WTC11 (cell line): ENCODE results near the gene FAHD1. TPM values are rescaled to one million over a fixed set of nuclear protein-coding genes. Genes with fewer than 3 reads are reported as not detected.

Experiments used
- ATAC-seq: fragments of 200-7000 bp; cut with Tn5 transposase; 2 replicates; pipeline ENCODE4 v1.10.0; 2021; ENCODE audit warnings: mild to moderate bottlenecking, moderate library complexity
- CTCF ChIA-PET: fragments of 300-600 bp; sonication (Branson Sonifier 250); formaldehyde crosslinking; loops from one replicate; lab custom pipeline; 2021; ENCODE audit warnings: antibody characterized with exemption; lab: Charles Lee
- POLR2A ChIA-PET: fragments of 350-600 bp; sonication (Branson Sonifier 250); formaldehyde crosslinking; loops from one replicate; lab custom pipeline; 2021; ENCODE audit warnings: antibody characterized with exemption; lab: Charles Lee
- DNase-seq: peaks from one replicate; pipeline ENCODE4 v3.0.0; 2021; ENCODE audit warnings: low spot score
- H3K27ac Mint-ChIP-seq: 2 replicates; pipeline ENCODE4 v1.8.0; 2021; ENCODE audit warnings: mixed read lengths
- H3K27me3 Mint-ChIP-seq: 2 replicates; pipeline ENCODE4 v1.8.0; 2021; ENCODE audit warnings: low read depth, mild to moderate bottlenecking, moderate library complexity, mixed read lengths
- H3K36me3 Mint-ChIP-seq: 2 replicates; pipeline ENCODE4 v1.8.0; 2021; ENCODE audit warnings: mixed read lengths
- H3K4me1 Mint-ChIP-seq: 2 replicates; pipeline ENCODE4 v1.8.0; 2022; ENCODE audit warnings: mixed read lengths
- H3K4me3 Mint-ChIP-seq: 2 replicates; pipeline ENCODE4 v1.8.0; 2021; ENCODE audit warnings: mild to moderate bottlenecking, moderate library complexity, mixed read lengths
- H3K9me3 Mint-ChIP-seq: 2 replicates; pipeline ENCODE4 v1.8.0; 2021; ENCODE audit warnings: mixed read lengths
- ATF1 ChIP-seq: sonication (generic); formaldehyde crosslinking; IDR thresholded peaks from 2 replicates; pipeline ENCODE4 v1.8.1; 2023; ENCODE audit warnings: mild to moderate bottlenecking, moderate library complexity, missing genetic modification reagents
- CDX4 ChIP-seq: fragments of 250-450 bp; sonication (Bioruptor Pico); IDR thresholded peaks from 2 replicates; pipeline ENCODE4 v1.9.0; 2021; ENCODE audit warnings: moderate library complexity, mild to moderate bottlenecking, inconsistent platforms, borderline replicate concordance
- CREB1 ChIP-seq: sonication (generic); formaldehyde crosslinking; IDR thresholded peaks from 2 replicates; pipeline ENCODE4 v1.8.0; 2023; ENCODE audit warnings: mild to moderate bottlenecking, missing genetic modification reagents
- CREM ChIP-seq: sonication (generic); formaldehyde crosslinking; IDR thresholded peaks from 2 replicates; pipeline ENCODE4 v1.8.1; 2022; ENCODE audit warnings: mild to moderate bottlenecking, missing genetic modification reagents, moderate library complexity
- FOXK1 ChIP-seq: sonication (generic); formaldehyde crosslinking; IDR thresholded peaks from 2 replicates; pipeline ENCODE4 v1.8.0; 2022; ENCODE audit warnings: mild to moderate bottlenecking, moderate library complexity, missing genetic modification reagents
- FOXP1 ChIP-seq: sonication (generic); formaldehyde crosslinking; IDR thresholded peaks from 2 replicates; pipeline ENCODE4 v1.8.0; 2022; ENCODE audit warnings: missing genetic modification reagents, mild to moderate bottlenecking, moderate library complexity, borderline replicate concordance
- HMGA2 ChIP-seq: fragments of 250-450 bp; sonication (Bioruptor Pico); IDR thresholded peaks from 2 replicates; pipeline ENCODE4 v1.4.0; 2021; ENCODE audit warnings: mild to moderate bottlenecking, moderate library complexity
- IRF1 ChIP-seq: sonication (generic); formaldehyde crosslinking; IDR thresholded peaks from 2 replicates; pipeline ENCODE4 v1.8.0; 2023; ENCODE audit warnings: missing genetic modification reagents
- KAT7 ChIP-seq: sonication (generic); formaldehyde crosslinking; IDR thresholded peaks from 2 replicates; pipeline ENCODE4 v1.8.1; 2023; ENCODE audit warnings: missing genetic modification reagents, mild to moderate bottlenecking, borderline replicate concordance
- MYBL2 ChIP-seq: sonication (generic); formaldehyde crosslinking; IDR thresholded peaks from 2 replicates; pipeline ENCODE4 v1.8.1; 2023; ENCODE audit warnings: mild to moderate bottlenecking, moderate library complexity, missing genetic modification reagents
- NFATC4 ChIP-seq: fragments of 250-450 bp; sonication (Bioruptor Pico); IDR thresholded peaks from 2 replicates; pipeline ENCODE4 v1.9.0; 2021; ENCODE audit warnings: mild to moderate bottlenecking
- NFYB ChIP-seq: sonication (generic); formaldehyde crosslinking; conservative IDR thresholded peaks from 2 replicates; pipeline ENCODE4 v1.8.0; 2022; ENCODE audit warnings: low read depth, missing genetic modification reagents
- NR1H2 ChIP-seq: sonication (generic); formaldehyde crosslinking; IDR thresholded peaks from 2 replicates; pipeline ENCODE4 v1.9.0; 2021; ENCODE audit warnings: mild to moderate bottlenecking, moderate library complexity, missing genetic modification reagents
- PRDM15 ChIP-seq: sonication (generic); formaldehyde crosslinking; IDR thresholded peaks from 2 replicates; pipeline ENCODE4 v1.8.0; 2022; ENCODE audit warnings: missing genetic modification reagents
- SOX15 ChIP-seq: fragments of 250-450 bp; sonication (Bioruptor Pico); IDR thresholded peaks from 2 replicates; pipeline ENCODE4 v1.9.0; 2021; ENCODE audit warnings: mild to moderate bottlenecking
- ZBTB21 ChIP-seq: sonication (generic); formaldehyde crosslinking; IDR thresholded peaks from 2 replicates; pipeline ENCODE4 v1.8.1; 2023; ENCODE audit warnings: mild to moderate bottlenecking, missing genetic modification reagents, borderline replicate concordance
- ZNF121 ChIP-seq: sonication (generic); formaldehyde crosslinking; IDR thresholded peaks from 2 replicates; pipeline ENCODE4 v1.8.0; 2023; ENCODE audit warnings: missing genetic modification reagents
- ZNF416 ChIP-seq: fragments of 250-450 bp; sonication (Bioruptor Pico); IDR thresholded peaks from 2 replicates; pipeline ENCODE4 v1.9.0; 2021; ENCODE audit warnings: mild to moderate bottlenecking, inconsistent platforms
- ZNF425 ChIP-seq: fragments of 250-450 bp; sonication (Bioruptor Pico); conservative IDR thresholded peaks from 2 replicates; pipeline ENCODE4 v1.9.0; 2021; ENCODE audit warnings: mild to moderate bottlenecking
- ZSCAN18 ChIP-seq: fragments of 250-450 bp; sonication (Bioruptor Pico); IDR thresholded peaks from 2 replicates; pipeline ENCODE4 v2.1.2; 2022; ENCODE audit warnings: mild to moderate bottlenecking, moderate library complexity
- total RNA-seq: library from RNA; stranded (reverse); gene quantifications from 3 replicates; pipeline ENCODE4 v1.2.3, GENCODE V29; 2021
- TF ChIP-seq, protein P1 (sequence below): sonication (generic); formaldehyde crosslinking; IDR thresholded peaks from 2 replicates; pipeline ENCODE4 v1.8.0; 2022; ENCODE audit warnings: mild to moderate bottlenecking, missing genetic modification reagents
- TF ChIP-seq, protein P2 (sequence below): sonication (generic); formaldehyde crosslinking; IDR thresholded peaks from 2 replicates; pipeline ENCODE4 v1.8.1; 2023; ENCODE audit warnings: mild to moderate bottlenecking, missing genetic modification reagents

The FAHD1 gene
- total RNA-seq, 1 experiment from 2014 or later, result 14.3 TPM

- no peak for TF ChIP-seq KAT7 (CRISPR knock-in tag)
- TF ChIP-seq, protein P1, sequence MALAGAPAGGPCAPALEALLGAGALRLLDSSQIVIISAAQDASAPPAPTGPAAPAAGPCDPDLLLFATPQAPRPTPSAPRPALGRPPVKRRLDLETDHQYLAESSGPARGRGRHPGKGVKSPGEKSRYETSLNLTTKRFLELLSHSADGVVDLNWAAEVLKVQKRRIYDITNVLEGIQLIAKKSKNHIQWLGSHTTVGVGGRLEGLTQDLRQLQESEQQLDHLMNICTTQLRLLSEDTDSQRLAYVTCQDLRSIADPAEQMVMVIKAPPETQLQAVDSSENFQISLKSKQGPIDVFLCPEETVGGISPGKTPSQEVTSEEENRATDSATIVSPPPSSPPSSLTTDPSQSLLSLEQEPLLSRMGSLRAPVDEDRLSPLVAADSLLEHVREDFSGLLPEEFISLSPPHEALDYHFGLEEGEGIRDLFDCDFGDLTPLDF (CRISPR knock-in tag), result no peak
- TF ChIP-seq ZBTB21 (CRISPR knock-in tag), result no peak
- no peak for TF ChIP-seq MYBL2 (CRISPR knock-in tag)
- no peak for TF ChIP-seq HMGA2 (CRISPR knock-in tag)
- no peak for TF ChIP-seq CDX4 (CRISPR knock-in tag)
- TF ChIP-seq NFATC4 (CRISPR knock-in tag), result no peak
- no peak for TF ChIP-seq ZNF121 (CRISPR knock-in tag)
These were observed 24.0 kb downstream of the FAHD1 start (continued) for GRCh38 chr16:1850981-1851380.

- Mint-ChIP-seq H3K27me3 (peaks cover 54% of the 10 kb centered on the region), H3K4me1 (no peaks in the 10 kb centered on the region), H3K27ac (no peak overlapping the region), H3K36me3 (no peaks in the 10 kb centered on the region), H3K4me3 (no peak overlapping the region), H3K9me3 (no peaks in the 10 kb centered on the region)
- TF ChIP-seq PRDM15 (CRISPR knock-in tag), result no peak
- TF ChIP-seq ZNF416 (CRISPR knock-in tag), result no peak
- TF ChIP-seq CREM (CRISPR knock-in tag), result no peak
- TF ChIP-seq ATF1 (CRISPR knock-in tag), result no peak
- no peak for TF ChIP-seq CREB1 (CRISPR knock-in tag)
- TF ChIP-seq IRF1 (CRISPR knock-in tag), result no peak
- no peak for TF ChIP-seq ZSCAN18 (CRISPR knock-in tag)
- no peak for TF ChIP-seq ZNF121 (CRISPR knock-in tag)
- no peak for TF ChIP-seq KAT7 (CRISPR knock-in tag)
- TF ChIP-seq FOXK1 (CRISPR knock-in tag), result no peak
- TF ChIP-seq NFYB (CRISPR knock-in tag), result no peak
- no peak for TF ChIP-seq ZNF425 (CRISPR knock-in tag)
- no peak for TF ChIP-seq NR1H2 (CRISPR knock-in tag)
- no peak for TF ChIP-seq SOX15 (CRISPR knock-in tag)
- TF ChIP-seq, protein P2, sequence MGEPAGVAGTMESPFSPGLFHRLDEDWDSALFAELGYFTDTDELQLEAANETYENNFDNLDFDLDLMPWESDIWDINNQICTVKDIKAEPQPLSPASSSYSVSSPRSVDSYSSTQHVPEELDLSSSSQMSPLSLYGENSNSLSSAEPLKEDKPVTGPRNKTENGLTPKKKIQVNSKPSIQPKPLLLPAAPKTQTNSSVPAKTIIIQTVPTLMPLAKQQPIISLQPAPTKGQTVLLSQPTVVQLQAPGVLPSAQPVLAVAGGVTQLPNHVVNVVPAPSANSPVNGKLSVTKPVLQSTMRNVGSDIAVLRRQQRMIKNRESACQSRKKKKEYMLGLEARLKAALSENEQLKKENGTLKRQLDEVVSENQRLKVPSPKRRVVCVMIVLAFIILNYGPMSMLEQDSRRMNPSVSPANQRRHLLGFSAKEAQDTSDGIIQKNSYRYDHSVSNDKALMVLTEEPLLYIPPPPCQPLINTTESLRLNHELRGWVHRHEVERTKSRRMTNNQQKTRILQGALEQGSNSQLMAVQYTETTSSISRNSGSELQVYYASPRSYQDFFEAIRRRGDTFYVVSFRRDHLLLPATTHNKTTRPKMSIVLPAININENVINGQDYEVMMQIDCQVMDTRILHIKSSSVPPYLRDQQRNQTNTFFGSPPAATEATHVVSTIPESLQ (CRISPR knock-in tag), result no peak
- TF ChIP-seq FOXP1, result no peak
- TF ChIP-seq MYBL2 (CRISPR knock-in tag), result no peak
- ChIA-PET POLR2A (no interaction called here), CTCF (no interaction called here)
- no peak for ATAC-seq
- no peak for DNase-seq
These were observed 24.8 kb downstream of the FAHD1 start for GRCh38 chr16:1851793-1852192.
